GM21447 (cell line): Measurements from ENCODE around the gene PADI3.

Source experiments
- ATAC-seq: cut with Tn5 transposase; IDR thresholded peaks from one replicate; pipeline ENCODE4 v1.9.1; 2021; ENCODE audit not compliant: unreplicated experiment

The PADI3 gene

DNA sequence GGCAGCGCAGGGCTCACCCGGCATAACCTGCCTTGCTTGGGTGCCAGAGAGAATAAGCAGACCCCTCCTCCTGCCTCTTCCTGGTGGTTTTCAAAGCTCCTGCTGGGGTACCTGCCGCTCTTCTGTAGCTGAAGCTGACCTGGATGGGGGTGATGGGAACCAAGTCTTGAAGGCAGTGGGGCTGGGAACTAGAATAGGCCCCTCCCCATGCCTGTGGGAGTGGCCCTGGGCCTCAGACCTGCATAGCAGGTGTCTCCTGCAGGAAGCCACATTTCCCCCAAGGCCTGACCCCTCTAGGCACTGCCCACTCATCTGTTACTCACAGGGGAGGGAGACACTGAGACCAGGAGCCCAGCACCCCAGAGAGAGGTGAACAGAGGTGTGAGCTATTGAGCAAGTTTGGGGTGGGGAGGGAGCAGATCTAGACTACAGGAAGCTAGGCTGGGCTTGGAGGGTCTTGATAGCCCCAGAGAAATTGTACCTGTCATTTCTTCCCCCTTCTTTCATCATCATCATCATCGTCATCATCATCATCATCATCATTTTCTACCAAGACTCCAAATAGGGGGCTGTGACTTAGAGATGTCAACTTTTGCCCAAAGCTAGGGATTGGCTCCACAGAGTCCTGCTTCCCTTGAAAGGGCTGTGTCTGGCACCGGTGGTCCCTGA lies 33.9 kb upstream of the PADI3 start:
- ATAC-seq: no peak

DNA sequence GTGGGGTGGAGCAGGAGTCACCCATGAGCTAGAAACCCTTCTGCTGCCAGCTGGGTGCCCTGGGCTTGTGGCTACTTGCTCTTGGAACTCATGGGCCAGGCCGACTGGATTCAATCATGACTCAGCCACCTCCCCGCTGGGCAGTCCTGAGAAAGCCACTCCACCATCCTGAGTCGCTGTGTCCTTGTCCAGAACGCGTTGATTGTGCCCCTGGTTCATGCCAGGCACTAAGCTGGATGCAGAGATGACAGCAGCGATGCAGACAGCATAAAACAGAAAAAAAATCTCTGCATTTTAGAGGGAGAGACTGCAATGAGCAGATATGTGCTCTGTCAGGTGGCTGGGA lies 33.4 kb upstream of the PADI3 start:
- no peak for ATAC-seq

- ATAC-seq: no peak
These were observed 32.8 kb upstream of the PADI3 start for GRCh38 chr1:17216078-17216477.

GRCh38 chr1:17217607-17218006 lies 31.3 kb upstream of the PADI3 start:
- no peak for ATAC-seq

GRCh38 chr1:17218939-17219338 lies 30.0 kb upstream of the PADI3 start:
- ATAC-seq: no peak

DNA sequence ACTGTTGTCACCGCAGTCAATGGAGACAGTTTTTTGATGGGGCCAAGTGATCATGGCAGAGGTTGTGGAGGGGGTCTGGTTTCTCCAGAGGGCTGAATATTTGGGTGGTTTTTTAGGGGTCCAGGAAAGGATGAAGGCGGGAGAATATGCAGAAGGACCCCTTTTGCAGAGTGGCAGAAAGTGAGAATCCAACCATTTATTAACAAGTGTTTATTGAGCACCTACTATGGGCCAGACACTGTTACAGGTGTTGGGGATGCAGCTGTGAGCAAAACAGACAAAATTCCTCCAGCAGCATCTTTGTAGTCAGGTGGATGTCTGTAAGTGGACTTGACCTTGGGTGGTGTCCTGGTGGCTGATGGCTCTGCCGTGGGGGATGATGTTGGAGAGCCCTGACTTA lies 28.6 kb upstream of the PADI3 start:
- ATAC-seq: no peak

- no peak for ATAC-seq
These were observed 26.3 kb upstream of the PADI3 start for GRCh38 chr1:17222557-17222956.

- no peak for ATAC-seq
These were observed 24.5 kb upstream of the PADI3 start for GRCh38 chr1:17224434-17224833.

DNA sequence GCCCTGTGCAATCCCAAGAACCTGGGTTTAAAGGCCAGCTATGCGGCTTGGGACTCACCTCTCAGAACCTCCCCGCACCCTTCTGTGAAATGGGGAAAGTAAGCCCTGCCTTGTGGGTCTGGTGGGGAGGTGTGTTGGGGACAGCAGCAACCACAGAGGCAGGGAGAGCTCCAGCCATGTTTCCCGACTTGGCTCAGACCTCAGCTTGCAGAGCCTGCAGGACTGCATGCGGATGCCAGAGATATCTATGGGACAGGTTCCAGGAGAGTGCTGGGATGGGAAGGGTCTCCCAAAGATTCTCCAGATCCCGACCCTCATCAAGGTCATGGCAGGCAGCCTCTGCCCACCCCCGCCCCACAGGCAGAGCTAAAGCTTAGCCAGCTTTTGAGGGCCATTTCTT lies 23.8 kb upstream of the PADI3 start:
- no peak for ATAC-seq

GRCh38 chr1:17227358-17227915 lies 21.5 kb upstream of the PADI3 start:
- ATAC-seq: no peak

DNA sequence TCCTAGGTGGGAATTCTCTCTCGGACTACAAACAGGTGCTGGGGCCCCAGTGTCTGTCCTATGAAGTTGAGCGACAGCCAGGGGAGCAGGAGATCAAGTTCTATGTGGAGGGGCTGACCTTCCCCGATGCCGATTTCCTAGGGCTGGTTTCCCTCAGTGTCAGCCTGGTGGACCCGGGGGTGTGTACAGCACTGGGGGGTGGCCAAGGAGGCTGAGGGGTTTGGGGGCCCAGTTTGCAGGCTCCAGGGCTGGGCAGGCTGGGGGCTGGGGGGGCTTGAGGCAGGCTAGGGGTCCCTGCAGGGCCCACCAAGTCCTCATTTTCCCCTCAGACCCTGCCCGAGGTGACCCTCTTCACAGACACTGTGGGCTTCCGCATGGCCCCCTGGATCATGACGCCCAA lies 20.3 kb upstream of the PADI3 start:
- ATAC-seq: no peak

DNA sequence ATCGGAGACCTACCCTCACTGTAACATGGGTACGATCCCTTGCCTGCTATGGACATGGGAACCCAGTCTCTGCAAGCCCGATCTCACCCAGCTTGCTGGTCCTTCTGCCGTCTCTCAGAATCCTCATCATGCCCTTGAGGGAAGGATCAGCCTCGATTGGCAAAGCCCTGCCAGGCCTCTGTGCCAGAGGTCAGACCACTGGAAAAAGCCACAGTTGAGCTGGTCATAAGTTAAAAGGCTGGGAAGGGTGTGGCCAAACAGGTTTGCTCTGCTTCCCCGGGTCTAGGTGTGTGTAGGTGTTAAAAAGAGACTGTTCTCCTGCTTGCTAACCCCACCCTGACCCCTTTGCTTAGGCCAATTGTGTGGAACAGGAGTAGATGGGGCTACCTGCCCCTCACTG lies 19.5 kb upstream of the PADI3 start:
- ATAC-seq: no peak

- ATAC-seq: no peak
These were observed 18.8 kb upstream of the PADI3 start for GRCh38 chr1:17230106-17230505.

- no peak for ATAC-seq
These were observed 18.1 kb upstream of the PADI3 start for GRCh38 chr1:17230671-17231310.

DNA sequence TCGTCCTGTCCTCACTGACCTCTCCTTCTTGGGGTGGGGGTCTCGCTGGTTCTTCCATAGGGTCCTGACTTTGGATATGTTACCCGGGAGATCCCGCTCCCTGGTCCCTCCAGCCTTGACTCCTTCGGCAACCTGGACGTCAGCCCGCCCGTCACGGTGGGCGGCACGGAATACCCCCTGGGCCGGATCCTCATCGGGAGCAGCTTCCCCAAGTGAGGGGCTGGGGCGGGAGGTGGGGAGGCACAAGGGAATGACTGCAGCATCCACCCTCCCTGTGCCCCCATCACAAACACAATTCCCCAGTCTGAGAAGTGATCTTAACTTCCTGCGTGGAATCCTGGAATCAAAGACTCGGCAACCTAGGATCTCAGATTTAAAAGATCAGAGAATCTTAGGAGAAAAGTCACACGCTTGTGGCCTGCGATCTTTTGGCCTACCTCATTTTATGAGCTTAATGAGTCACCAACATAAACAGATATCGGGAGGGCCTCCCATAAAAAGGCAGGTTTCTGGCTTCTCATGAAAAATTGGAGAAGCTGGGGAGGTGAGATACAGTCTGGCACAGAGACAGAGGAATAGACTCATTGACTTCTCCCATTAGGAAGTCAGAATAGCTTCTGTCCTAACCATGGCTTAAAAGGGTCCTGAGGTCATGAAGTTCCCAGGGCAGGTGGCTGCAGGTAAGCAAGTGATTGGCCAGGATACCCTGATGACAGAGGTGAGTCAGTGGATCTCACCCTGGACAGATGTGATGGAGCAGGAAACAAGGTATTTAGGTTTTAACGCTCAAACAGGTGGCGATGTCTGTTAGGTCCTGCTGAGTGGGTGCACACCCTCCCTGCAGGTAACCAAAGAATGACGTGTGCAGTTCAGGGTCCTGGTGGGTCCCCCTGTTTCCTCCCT lies 15.9 kb upstream of the PADI3 start:
- ATAC-seq: no peak

DNA sequence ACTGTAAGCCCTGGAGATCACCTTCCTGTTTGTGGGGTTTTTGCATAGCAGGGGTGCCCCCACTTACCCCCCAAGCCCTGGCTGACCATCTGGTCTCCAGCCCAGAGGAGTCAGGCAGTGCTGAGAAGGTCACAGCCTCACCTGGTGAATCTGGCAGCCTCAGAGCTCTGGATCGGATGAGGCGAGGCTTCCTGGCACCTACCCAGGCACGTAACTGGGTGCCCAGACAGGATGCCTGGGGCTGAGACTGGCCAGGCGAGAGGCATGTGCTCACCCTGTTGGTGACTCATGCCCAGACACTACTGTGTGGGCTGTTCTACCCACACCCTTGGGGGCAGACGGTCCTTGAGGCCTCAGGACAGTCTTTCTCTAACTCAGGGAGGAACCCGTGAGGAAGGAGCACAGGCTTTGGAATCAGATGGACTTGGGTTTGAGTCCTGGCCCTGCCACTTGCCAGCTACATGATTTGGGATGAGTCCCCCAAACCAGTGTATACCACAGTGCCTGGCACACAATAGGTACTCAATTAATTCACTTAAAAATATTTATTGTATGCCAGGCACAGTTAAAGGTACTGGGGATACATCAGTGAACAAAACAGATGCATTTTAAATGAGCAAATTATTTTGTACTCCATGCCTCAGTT lies 15.1 kb upstream of the PADI3 start:
- ATAC-seq: no peak

DNA sequence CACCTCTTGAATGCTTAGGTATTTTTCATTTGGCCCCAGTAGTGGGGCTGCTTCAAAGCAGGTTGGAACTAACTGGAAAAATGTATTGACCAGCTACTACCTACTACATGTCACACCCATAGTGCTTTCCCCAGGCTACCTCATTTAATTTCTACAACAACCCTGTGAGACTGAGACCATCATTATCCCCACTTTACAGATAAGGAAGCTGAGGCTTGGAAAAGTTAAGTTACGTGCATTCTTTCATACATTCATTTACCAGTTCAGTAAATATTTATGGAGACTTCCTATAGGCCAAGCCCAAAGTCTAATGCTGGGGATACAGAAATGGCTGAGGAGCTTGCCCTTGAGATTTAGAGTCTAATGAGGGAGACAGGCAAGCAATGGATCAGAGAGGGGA lies 14.5 kb upstream of the PADI3 start:
- ATAC-seq: no peak

DNA sequence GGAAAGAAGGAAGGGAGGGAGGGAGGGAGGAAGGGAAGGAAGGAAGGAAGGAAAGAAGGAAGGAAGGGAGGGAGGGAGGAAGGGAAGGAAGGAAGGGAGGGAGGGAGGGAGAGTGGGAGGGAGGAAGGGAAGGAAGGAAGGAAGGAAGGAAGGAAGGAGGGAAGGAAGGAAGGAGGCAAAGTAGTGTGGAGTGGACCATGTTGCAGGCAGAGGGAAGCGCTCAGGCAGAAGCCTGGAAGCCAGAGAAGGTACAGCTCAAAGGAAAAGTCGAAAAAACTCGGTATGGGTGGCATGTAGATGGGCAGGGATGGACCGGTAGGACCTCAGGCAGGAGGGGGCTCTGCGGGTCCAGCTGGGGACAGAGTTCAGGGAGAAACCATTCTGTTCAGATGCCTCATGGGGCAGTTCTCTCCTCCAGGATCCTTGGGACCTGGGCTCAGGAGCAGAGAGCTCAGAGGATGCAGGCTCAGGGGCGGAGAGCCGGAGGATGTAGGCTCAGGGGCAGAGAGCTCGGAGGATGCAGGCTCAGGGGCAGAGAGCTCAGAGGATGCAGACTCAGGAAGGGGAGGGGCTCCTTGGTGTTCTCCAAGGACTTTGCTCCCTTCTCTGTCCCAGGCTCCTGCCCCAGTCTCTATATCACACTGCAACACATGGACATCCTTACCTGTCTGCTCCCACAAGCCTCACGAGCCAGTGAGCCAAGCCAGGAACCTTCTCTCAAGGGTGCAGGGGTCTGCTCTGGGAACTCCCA lies 13.6 kb upstream of the PADI3 start:
- no peak for ATAC-seq

- no peak for ATAC-seq
These were observed 11.9 kb upstream of the PADI3 start for GRCh38 chr1:17236779-17237560.

DNA sequence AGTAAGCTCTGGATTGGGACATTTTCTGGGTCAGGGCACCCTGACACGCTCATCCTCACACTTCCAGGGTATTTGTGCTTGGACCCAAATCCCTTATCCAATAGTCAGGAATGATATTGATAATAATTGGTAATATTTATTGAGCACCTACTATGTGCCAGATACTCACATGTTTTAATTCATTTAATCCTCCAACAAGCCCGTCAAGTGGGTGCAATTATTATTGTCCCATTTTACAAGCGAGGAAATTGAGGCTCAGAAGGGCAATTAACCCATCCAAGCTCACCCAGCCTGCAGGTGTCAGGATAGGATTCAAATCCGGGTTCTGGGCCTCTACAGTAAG lies 11.4 kb upstream of the PADI3 start:
- ATAC-seq: no peak
